ENCODE results near the gene PRM1. TPM values are rescaled to one million over a fixed set of nuclear protein-coding genes. Genes with fewer than 3 reads are reported as not detected.
"Not testable (repeated sequence)": the region's sequence is repeated elsewhere in the genome, so short reads cannot be mapped to it uniquely, and the experiment has no call there.

PRM1 gene
- total and polyA plus RNA-seq, 4 donors: not detected

DNA sequence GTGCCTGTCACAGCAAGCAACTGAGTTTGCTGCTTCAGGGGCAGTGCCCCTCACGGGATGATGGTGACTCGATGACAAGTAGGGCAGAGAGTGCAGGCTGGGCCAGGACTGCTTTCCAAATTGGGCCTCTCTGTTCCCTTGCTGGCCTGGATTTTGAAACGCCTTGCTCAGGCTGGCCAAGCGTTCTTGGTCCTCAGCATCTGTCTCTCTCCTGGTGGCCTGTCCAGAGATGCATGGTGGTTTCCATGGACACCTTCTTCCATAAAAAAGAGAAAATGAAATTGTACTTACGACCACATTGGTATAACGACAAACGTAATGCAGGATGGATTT, 19.4 kb upstream of the PRM1 start:
- H3K27me3 ChIP-seq (ENCODE audit: control insufficient read depth in 4 of 4, insufficient read depth in 4 of 4, low read length in 3 of 4): no peaks in the 10 kb centered on the region
- H3K27ac ChIP-seq (ENCODE audit: low read depth in 1 of 2, low read length in 2 of 2): no peak overlapping the region
- H3K36me3 ChIP-seq (ENCODE audit: control insufficient read depth in 4 of 4, insufficient read depth in 3 of 4, low read depth in 1 of 4, low read length in 3 of 4): no peaks in the 10 kb centered on the region
- WGBS: 94% methylated on average over 7 of the region's 7 CpGs
- DNase-seq (ENCODE audit: low spot score): no peak
- TF ChIP-seq TAF1 (conservative IDR thresholded peaks at IDR 0.05) (no peak), JUND (IDR thresholded peaks at IDR 0.05) (no peak), HNF4A (conservative IDR thresholded peaks at IDR 0.05) (no peak), FOXA2 (IDR thresholded peaks at IDR 0.05) (no peak), RAD21 (IDR thresholded peaks at IDR 0.05) (no peak), NR2F2 (IDR thresholded peaks at IDR 0.05) (no peak), HNF4G (IDR thresholded peaks at IDR 0.05) (no peak)
- TF ChIP-seq, protein P1, sequence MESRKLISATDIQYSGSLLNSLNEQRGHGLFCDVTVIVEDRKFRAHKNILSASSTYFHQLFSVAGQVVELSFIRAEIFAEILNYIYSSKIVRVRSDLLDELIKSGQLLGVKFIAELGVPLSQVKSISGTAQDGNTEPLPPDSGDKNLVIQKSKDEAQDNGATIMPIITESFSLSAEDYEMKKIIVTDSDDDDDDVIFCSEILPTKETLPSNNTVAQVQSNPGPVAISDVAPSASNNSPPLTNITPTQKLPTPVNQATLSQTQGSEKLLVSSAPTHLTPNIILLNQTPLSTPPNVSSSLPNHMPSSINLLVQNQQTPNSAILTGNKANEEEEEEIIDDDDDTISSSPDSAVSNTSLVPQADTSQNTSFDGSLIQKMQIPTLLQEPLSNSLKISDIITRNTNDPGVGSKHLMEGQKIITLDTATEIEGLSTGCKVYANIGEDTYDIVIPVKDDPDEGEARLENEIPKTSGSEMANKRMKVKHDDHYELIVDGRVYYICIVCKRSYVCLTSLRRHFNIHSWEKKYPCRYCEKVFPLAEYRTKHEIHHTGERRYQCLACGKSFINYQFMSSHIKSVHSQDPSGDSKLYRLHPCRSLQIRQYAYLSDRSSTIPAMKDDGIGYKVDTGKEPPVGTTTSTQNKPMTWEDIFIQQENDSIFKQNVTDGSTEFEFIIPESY (IDR thresholded peaks at IDR 0.05): no peak
- TF ChIP-seq, protein P2, sequence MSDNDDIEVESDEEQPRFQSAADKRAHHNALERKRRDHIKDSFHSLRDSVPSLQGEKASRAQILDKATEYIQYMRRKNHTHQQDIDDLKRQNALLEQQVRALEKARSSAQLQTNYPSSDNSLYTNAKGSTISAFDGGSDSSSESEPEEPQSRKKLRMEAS (IDR thresholded peaks at IDR 0.05): no peak
- H3K9me3 ChIP-seq (ENCODE audit: control insufficient read depth in 4 of 4, low read length in 3 of 4): no peaks in the 10 kb centered on the region
- H3K4me3 ChIP-seq (ENCODE audit: low read depth in 1 of 3, low read length in 3 of 3): no peak overlapping the region
- H3K4me1 ChIP-seq (ENCODE audit: control insufficient read depth in 4 of 4, insufficient read depth in 4 of 4, low read length in 3 of 4): peaks cover 6 to 17% (median 11%) of the 10 kb centered on the region in 4 donors
- H3K9ac ChIP-seq (ENCODE audit: low read depth in 1 of 2, low read length in 2 of 2): no peak overlapping the region

DNA sequence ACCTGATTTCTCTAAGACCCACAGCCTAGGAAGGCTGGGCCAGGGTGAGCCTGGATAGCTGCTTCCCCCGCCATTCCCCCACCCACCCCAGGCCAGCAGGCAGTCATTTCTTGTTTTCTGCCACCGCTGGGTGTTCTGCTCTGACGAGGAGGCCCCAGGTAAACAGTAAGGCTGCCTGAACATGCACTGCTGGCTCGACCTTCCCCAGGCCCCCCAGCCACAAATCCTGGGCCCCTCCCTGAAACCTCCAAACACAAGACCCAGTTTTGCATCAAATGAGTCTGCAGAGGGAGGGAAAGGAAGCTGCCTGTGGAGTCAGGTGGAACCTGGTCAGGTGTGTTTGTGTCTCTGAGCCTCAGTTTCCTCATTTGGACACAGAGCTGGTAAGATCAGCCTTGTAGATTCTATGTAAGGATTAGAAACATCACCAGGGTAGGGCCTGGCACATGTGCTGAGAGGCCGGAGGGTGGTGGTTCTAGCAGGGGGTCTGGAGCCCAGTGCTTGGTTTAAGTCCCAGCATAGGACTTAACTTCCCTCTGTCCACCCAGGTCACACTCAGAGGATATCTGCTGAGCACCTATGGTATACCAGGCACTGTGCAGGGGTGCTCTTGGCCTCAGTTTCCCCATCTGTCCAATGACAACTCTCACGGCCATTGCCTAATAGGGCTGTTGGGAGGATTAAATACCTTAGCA, 18.9 kb upstream of the PRM1 start:
- WGBS: 88% methylated on average over 6 of the region's 6 CpGs
- TF ChIP-seq NR2F2 (IDR thresholded peaks at IDR 0.05) (no peak), JUND (IDR thresholded peaks at IDR 0.05) (no peak), GABPA (IDR thresholded peaks at IDR 0.05 in 1 of 2, conservative IDR thresholded peaks at IDR 0.05 in 1 of 2) (no peak)
- TF ChIP-seq, protein P2 (IDR thresholded peaks at IDR 0.05): no peak
- TF ChIP-seq, protein P3, sequence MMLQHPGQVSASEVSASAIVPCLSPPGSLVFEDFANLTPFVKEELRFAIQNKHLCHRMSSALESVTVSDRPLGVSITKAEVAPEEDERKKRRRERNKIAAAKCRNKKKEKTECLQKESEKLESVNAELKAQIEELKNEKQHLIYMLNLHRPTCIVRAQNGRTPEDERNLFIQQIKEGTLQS (IDR thresholded peaks at IDR 0.05): no peak
- Histone ChIP-seq H3K4me3 (ENCODE audit: low read depth in 1 of 3, low read length in 3 of 3) (no peak overlapping the region), H3K4me1 (ENCODE audit: control insufficient read depth in 4 of 4, insufficient read depth in 4 of 4, low read length in 3 of 4) (peaks cover 6 to 17% (median 11%) of the 10 kb centered on the region in 4 donors), H3K9me3 (ENCODE audit: control insufficient read depth in 4 of 4, low read length in 3 of 4) (no peaks in the 10 kb centered on the region), H3K9ac (ENCODE audit: low read depth in 1 of 2, low read length in 2 of 2) (no peak overlapping the region), H3K27me3 (ENCODE audit: control insufficient read depth in 4 of 4, insufficient read depth in 4 of 4, low read length in 3 of 4) (no peaks in the 10 kb centered on the region), H3K36me3 (ENCODE audit: control insufficient read depth in 4 of 4, insufficient read depth in 3 of 4, low read depth in 1 of 4, low read length in 3 of 4) (no peaks in the 10 kb centered on the region), H3K27ac (ENCODE audit: low read depth in 1 of 2, low read length in 2 of 2) (no peak overlapping the region)
- no peak for DNase-seq (ENCODE audit: low spot score)

DNA sequence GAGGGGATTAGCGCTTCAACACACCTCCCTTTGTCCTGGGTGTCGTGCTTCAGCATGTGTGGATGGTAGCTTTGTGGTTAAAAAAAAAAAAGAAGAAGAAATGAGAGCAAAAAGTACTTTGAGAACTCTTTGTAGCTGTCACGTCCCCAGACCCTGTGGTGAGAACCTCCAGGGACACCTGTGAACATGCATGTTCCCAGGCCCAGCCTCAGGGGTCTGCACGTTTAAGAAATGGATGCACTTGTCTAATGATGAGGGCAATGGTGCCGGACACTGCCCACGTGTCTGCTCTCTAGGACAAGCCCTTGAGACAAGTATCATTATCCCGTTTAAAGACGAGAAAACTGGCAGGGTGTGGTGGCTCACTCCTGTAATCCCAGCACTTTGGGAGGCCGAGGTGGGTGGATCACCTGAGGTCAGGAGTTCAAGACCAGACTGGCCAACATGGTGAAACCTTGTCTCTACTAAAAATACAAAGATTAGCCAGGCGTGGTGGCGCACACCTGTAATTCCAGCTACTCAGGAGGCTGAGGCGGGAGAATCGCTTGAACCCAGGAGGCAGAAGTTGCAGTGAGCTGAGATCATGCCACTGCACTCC, 17.9 kb upstream of the PRM1 start:
- 91% methylated on average over 13 of the region's 13 CpGs for whole genome bisulfite sequencing
- not testable (repeated sequence) for H3K27ac ChIP-seq (ENCODE audit: low read depth in 1 of 2, low read length in 2 of 2); DNase-seq (ENCODE audit: low spot score); H3K9ac ChIP-seq (ENCODE audit: low read depth in 1 of 2, low read length in 2 of 2); H3K36me3 ChIP-seq (ENCODE audit: control insufficient read depth in 4 of 4, insufficient read depth in 3 of 4, low read depth in 1 of 4, low read length in 3 of 4); H3K4me3 ChIP-seq (ENCODE audit: low read depth in 1 of 3, low read length in 3 of 3); H3K27me3 ChIP-seq (ENCODE audit: control insufficient read depth in 4 of 4, insufficient read depth in 4 of 4, low read length in 3 of 4); H3K9me3 ChIP-seq (ENCODE audit: control insufficient read depth in 4 of 4, low read length in 3 of 4)
- H3K4me1 ChIP-seq (ENCODE audit: control insufficient read depth in 4 of 4, insufficient read depth in 4 of 4, low read length in 3 of 4): peaks cover 6 to 17% (median 11%) of the 10 kb centered on the region in 4 donors
